22Rv1 (cell line): ENCODE measurements around the gene CALM3.

Source experiments
- CTCF ChIP-seq: fragments of 450-650 bp; IDR thresholded peaks from 2 replicates; pipeline ENCODE4 v1.5.1; 2017; ENCODE audit warnings: mild to moderate bottlenecking
- ZFX ChIP-seq: fragments of 450-650 bp; IDR thresholded peaks from 2 replicates; pipeline ENCODE4 v1.6.1; 2017; ENCODE audit warnings: antibody characterized with exemption, borderline replicate concordance

DNA sequence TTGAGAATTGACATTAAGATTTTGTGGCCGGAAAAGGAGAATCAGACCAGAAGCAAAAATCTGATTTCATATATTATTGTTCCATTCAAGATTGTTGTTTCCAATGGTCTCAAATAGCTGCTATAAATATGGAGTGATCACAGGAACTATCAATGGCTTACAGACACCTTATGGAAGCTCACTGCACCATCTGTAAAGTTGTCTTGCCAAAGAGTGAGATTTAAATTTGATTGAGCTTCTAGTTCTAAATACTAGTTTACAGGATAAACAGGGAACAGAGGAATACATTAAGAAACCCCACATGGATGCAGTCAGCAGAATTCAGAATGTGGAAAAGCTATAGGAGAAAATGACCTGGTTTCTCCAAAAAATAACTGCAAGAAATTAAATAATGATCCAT lies 47.0 kb upstream of the CALM3 start:
- no peak for TF ChIP-seq CTCF
- TF ChIP-seq ZFX = no peak
